GM10266 (cell line): ENCODE results near the gene MEDAG.

Experiments
- DNase-seq: peaks from one replicate; pipeline ENCODE4 v3.0.0; 2012; ENCODE audit errors: extremely low spot score
- CTCF ChIP-seq: IDR thresholded peaks from 2 replicates; pipeline ENCODE4 v1.5.1; 2012; ENCODE audit warnings: mild to moderate bottlenecking, low read depth; ENCODE audit not compliant: control insufficient read depth, insufficient read depth; ENCODE audit errors: missing control alignments

The MEDAG gene

GRCh38 chr13:30895773-30896172, 10.3 kb upstream of the MEDAG start:
- TF ChIP-seq CTCF = no peak
- no peak for DNase-seq

GRCh38 chr13:30898070-30898469, 8.0 kb upstream of the MEDAG start:
- no peak for TF ChIP-seq CTCF
- DNase-seq = no peak

- no peak for TF ChIP-seq CTCF
- no peak for DNase-seq
Measured at GRCh38 chr13:30898678-30899241, 7.3 kb upstream of the MEDAG start.

- no peak for DNase-seq
- no peak for TF ChIP-seq CTCF
Measured at GRCh38 chr13:30900436-30900835, 5.6 kb upstream of the MEDAG start.

GRCh38 chr13:30900952-30901749, 4.9 kb upstream of the MEDAG start:
- no peak for DNase-seq
- TF ChIP-seq CTCF = no peak

- DNase-seq = no peak
- TF ChIP-seq CTCF = no peak
Measured at GRCh38 chr13:30904043-30904442, 2.0 kb upstream of the MEDAG start.

GRCh38 chr13:30906411-30907051, 460 bp downstream of the MEDAG start:
- DNase-seq = no peak
- TF ChIP-seq CTCF = no peak
